ENCODE results near the gene EPAS1.

DNA sequence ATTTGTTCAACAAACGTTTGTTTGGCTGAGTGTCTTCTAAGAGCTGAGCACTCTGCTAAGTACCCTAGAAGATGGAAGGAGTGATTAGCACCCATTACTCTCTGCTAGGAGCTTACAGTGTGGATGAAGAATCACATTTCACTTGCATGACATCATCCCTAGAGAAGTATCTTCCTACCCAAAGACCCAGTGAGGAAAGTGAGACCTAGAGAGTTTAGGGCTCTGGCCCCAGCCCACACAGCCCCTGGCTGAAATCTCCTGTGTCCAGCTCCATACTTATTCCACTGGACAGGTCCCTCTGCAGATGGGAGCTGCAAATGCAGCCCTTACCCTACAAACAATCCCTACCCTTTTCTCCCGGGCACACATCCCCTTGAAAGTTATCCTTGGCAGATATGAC, 26.8 kb upstream of the EPAS1 start:
- TF ChIP-seq SRF (CRISPR knock-in tag; IDR thresholded peaks at IDR 0.05): no peak
- TF ChIP-seq, protein P1, sequence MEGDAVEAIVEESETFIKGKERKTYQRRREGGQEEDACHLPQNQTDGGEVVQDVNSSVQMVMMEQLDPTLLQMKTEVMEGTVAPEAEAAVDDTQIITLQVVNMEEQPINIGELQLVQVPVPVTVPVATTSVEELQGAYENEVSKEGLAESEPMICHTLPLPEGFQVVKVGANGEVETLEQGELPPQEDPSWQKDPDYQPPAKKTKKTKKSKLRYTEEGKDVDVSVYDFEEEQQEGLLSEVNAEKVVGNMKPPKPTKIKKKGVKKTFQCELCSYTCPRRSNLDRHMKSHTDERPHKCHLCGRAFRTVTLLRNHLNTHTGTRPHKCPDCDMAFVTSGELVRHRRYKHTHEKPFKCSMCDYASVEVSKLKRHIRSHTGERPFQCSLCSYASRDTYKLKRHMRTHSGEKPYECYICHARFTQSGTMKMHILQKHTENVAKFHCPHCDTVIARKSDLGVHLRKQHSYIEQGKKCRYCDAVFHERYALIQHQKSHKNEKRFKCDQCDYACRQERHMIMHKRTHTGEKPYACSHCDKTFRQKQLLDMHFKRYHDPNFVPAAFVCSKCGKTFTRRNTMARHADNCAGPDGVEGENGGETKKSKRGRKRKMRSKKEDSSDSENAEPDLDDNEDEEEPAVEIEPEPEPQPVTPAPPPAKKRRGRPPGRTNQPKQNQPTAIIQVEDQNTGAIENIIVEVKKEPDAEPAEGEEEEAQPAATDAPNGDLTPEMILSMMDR (IDR thresholded peaks at IDR 0.05 in 2 of 3, conservative IDR thresholded peaks at IDR 0.05 in 1 of 3; ENCODE audit: insufficient read depth in 2 of 3, low read depth in 1 of 3, low read length in 3 of 3): no peak
